Measurements from ENCODE around the gene NECTIN4.
A peak's percentile ranks its signal among the peaks of the same experiment; 100 is the strongest.

NECTIN4 gene

DNA sequence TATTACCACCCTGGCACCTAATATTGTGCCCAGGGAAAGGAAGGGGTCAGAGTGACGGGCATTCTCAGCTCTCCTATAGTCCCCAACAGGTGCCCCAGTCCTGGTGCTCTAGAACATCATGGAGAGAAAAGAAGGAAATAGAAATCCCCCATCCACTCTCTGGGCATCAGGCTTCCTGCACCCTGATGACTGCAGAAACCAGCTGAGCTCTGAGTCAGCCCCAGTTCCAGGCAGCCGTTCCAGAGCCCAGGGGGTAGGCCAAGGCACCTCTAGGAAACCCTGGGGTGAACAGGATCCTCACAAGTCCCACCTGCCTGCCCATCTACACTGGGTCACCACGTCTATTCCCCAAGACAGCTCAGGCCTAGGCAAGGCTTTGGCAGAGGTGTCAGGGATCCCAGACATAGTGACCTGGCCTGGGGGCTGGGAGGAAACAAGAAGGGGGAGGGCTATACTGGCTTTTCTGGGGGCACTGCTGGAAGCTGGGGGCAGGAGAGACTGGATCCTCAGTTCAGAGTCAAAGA is 709 bp downstream of the NECTIN4 start:
- no peak for DNase-seq (ENCODE audit: extremely low read depth, low read depth)
- TF ChIP-seq, protein P1, sequence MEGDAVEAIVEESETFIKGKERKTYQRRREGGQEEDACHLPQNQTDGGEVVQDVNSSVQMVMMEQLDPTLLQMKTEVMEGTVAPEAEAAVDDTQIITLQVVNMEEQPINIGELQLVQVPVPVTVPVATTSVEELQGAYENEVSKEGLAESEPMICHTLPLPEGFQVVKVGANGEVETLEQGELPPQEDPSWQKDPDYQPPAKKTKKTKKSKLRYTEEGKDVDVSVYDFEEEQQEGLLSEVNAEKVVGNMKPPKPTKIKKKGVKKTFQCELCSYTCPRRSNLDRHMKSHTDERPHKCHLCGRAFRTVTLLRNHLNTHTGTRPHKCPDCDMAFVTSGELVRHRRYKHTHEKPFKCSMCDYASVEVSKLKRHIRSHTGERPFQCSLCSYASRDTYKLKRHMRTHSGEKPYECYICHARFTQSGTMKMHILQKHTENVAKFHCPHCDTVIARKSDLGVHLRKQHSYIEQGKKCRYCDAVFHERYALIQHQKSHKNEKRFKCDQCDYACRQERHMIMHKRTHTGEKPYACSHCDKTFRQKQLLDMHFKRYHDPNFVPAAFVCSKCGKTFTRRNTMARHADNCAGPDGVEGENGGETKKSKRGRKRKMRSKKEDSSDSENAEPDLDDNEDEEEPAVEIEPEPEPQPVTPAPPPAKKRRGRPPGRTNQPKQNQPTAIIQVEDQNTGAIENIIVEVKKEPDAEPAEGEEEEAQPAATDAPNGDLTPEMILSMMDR (IDR thresholded peaks at IDR 0.05; ENCODE audit: low read depth, low read length): no peak

DNA sequence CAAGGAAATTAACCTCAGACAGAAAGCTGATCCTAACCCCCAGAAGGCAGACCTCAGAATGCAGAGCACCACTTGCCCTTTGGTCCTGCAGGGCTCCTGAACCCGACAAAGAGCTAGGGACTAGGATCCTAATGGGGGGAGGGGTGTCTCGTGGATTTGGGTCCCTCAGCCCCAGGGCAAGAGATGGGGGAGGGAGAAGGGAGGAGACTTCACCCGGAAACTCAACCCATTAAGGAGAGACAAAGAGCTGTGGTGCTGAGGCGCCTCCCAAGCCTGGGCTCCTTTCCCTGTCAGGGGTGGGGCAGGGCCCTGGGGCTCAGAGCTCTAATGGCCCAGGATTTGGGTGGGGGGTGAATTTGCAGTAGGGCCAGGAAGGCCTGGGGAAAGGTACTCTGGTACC is 2.9 kb downstream of the NECTIN4 start:
- DNase-seq (ENCODE audit: extremely low read depth, low read depth): no peak
- TF ChIP-seq, protein P1 (IDR thresholded peaks at IDR 0.05; ENCODE audit: low read depth, low read length): no peak

DNA sequence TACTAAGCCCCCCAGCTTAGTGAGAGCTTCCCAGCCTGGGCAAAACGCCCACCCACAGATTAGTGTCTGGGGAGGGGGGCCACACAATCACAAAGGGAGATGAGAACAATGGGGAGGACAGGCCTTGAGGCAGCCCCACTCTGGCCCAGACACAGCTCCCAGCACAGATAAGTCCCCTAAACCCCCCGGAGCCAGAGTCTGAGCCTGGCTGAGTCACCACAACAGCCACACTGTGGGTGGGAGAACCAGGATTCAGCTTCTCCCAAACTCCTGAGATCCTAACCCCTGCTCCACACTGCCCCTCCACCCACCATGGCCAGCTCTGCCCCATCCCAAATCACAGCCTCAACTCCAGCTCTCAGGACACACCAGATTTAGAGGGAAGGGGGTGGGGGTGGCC is 4.2 kb downstream of the NECTIN4 start:
- TF ChIP-seq, protein P1 (IDR thresholded peaks at IDR 0.05; ENCODE audit: low read depth, low read length): no peak
- DNase-seq (ENCODE audit: extremely low read depth, low read depth): no peak

DNA sequence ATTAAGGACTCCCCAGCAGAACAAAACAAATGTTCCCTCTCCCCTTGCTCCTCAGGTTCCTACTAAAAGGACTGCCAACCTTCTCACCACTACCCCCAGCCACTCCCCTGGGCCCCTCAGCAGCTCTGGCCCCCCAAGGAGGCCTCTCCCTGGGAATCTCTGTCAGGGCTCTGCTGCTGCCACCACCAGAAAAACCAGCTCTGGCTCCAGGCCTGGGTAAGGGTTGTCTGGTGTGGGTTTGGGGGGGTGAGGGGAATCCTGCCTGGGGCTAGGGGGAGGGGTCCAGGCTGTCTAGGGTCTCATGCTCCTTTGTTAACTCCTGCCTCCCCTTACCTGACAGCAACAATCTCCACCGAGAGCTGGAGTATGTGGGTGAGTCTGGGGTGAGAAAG is 4.8 kb downstream of the NECTIN4 start:
- TF ChIP-seq, protein P1 (IDR thresholded peaks at IDR 0.05; ENCODE audit: low read depth, low read length): no peak

DNA sequence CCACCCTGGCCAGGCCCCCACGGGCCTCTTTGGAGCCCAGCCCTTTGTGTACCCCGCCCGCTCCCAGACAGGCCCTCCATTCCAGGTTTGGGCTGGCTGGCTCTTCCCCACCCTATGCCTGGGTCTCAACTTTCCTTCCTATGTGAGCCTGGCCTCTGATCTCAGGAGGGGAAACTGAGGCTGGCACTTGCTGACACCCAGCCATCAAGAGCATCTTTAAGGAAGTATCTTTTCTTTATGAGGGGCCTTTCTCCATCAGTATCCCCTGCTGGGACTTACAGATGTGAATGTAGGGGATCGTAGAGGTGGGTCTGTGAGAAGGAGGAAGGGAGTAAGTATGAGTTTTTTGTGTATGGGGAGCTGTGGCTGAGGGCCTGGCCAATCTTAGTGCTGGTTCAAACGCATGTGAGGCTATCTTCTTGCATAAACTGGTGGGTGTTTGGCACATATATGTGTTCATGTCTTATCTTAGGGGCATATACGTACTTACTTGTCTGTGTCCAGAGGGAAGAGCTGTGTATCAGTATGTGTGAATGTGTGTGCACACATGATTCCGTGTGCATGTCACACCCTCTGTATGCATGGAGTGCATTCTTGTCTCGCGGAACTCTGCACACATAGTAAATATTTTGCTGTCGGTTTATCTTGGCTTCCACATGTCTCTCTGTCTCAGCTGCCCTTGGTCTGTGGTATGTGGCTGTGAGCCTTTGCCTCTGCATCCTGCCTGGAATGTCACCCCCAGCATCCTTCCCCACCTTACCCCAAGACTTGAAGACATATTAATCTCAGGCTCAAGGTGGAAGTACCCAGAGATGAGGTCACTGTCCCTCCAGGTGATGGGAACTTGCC is 5.4 kb downstream of the NECTIN4 start:
- TF ChIP-seq, protein P1 (IDR thresholded peaks at IDR 0.05; ENCODE audit: low read depth, low read length): no peak
- DNase-seq (ENCODE audit: extremely low read depth, low read depth): no peak

More for the DNA sequence above, 4.8 kb downstream of the NECTIN4 start:
- DNase-seq (ENCODE audit: extremely low read depth, low read depth): no peak

DNA sequence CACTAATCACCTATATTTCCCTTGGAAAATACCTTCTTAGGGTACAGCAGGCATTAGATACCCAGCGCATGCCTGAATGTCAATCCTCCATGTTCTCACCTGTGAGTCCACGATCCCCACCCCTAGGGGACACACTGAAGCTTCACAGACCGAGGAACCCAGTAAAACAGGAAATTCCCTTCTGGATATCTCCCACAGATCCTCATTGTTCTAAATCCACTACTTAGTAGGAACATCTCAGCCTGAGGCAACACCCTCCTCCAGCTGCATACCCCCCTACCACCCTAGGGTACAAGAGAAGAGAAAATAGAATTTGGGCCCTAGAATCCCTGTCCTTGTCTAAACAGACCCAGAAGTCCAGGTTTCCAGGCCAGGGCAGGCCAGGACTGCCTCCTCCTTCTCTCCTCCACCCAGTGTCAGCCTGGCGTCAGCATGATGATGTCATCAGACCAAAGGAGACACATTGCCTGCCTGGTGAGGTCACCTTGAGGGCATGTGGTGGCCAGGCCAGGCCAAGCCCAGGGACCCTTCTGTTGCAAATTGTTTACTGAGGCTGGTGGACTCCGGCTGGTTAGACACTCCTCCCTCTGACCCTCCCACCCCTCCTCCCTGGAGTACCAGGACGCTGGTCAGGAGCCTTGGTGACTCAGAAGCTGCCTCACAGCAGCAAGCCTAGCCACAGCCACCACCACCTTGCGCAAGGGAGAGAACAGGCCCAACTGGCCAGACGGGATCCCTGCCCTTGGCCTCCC is 6.2 kb downstream of the NECTIN4 start:
- TF ChIP-seq, protein P1 (IDR thresholded peaks at IDR 0.05; ENCODE audit: low read depth, low read length): no peak

DNA sequence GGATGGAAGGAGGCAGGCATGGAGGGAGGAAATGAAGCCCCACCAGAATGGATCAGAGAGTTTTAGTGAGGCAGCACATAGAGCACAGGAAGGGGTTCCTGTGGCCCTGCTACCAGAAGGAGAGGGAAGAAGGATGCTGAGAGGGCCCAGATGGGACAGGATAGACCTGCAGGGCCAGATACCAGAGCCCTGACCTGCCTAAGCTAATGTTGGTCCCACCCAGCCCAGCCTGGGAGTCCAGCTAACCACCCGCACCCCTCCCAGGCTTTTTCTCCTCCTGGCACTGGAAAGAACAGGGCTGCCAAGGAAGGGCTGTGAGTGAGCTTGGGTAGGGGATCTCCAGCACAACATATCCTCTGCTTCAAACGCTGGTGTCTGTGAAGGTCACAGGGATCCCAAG is 6.9 kb downstream of the NECTIN4 start:
- TF ChIP-seq, protein P1 (IDR thresholded peaks at IDR 0.05; ENCODE audit: low read depth, low read length): no peak
- DNase-seq (ENCODE audit: extremely low read depth, low read depth): no peak

More for the DNA sequence above, 6.2 kb downstream of the NECTIN4 start:
- DNase-seq (ENCODE audit: extremely low read depth, low read depth): peak; percentile 49

Measured in AG09319 (cell line).